AG10803 (cell line): ENCODE data around the gene LY6G6F.

ENCODE experiments used
- DNase-seq: peaks from one replicate; pipeline ENCODE4 v3.0.0; 2010; ENCODE audit warnings: low read depth
- H3K4me3 ChIP-seq: 2 replicates; pipeline ENCODE4 v1.5.1; 2011; ENCODE audit warnings: mild to moderate bottlenecking, low read length, control low read depth
- CTCF ChIP-seq: conservative IDR thresholded peaks from 2 replicates; pipeline ENCODE4 v1.5.1; 2011; ENCODE audit warnings: mild to moderate bottlenecking, low read length, control low read depth, inconsistent platforms

Gene LY6G6F

GRCh38 chr6:31693535-31693934 lies 13.1 kb upstream of the LY6G6F start:
- DNase-seq: no peak
- H3K4me3 ChIP-seq: no peak overlapping the region
- no peak for TF ChIP-seq CTCF

- TF ChIP-seq CTCF: no peak
- H3K4me3 ChIP-seq: no peak overlapping the region
- no peak for DNase-seq
These were observed 9.1 kb upstream of the LY6G6F start for GRCh38 chr6:31697555-31697954.

GRCh38 chr6:31700740-31701401 lies 5.8 kb upstream of the LY6G6F start:
- H3K4me3 ChIP-seq: peak overlapping the region; percentile 15; the same call in 1 of the 2 replicates
- TF ChIP-seq CTCF: no peak
- no peak for DNase-seq

GRCh38 chr6:31701666-31702404 lies 4.8 kb upstream of the LY6G6F start:
- DNase-seq: no peak
- no peak for TF ChIP-seq CTCF
- peak overlapping the region; percentile 93 for H3K4me3 ChIP-seq

- peak; percentile 19 for DNase-seq
- no peak for TF ChIP-seq CTCF
- H3K4me3 ChIP-seq: peak overlapping the region; percentile 93
These were observed 4.3 kb upstream of the LY6G6F start for GRCh38 chr6:31702405-31702818.

- peak; percentile 97 for DNase-seq
- TF ChIP-seq CTCF: no peak
- H3K4me3 ChIP-seq: peak within 1 kb of the TSS; percentile 93
These were observed 3.6 kb upstream of the LY6G6F start, which contains the start of gene ABHD16A for GRCh38 chr6:31702819-31703716. Gene ABHD16A (minus strand): TSS chr6:31703324. CDS start chr6:31703281, 43 bp downstream.
